Hepatocyte (in vitro differentiated cells): ENCODE measurements around the gene APBA1.

Experiments used
- EZH2 ChIP-seq: fragments of 200-600 bp; sonication (generic); IDR thresholded peaks from 2 replicates; pipeline ENCODE4 v1.6.1; 2016; ENCODE audit warnings: antibody characterized with exemption, mild to moderate bottlenecking, borderline replicate concordance
- TF ChIP-seq, protein P1 (sequence below): fragments of 200-600 bp; sonication (generic); IDR thresholded peaks from 2 replicates; pipeline ENCODE4 v1.5.1; 2016; ENCODE audit warnings: antibody characterized with exemption, mild to moderate bottlenecking; ENCODE audit not compliant: poor library complexity

DNA sequence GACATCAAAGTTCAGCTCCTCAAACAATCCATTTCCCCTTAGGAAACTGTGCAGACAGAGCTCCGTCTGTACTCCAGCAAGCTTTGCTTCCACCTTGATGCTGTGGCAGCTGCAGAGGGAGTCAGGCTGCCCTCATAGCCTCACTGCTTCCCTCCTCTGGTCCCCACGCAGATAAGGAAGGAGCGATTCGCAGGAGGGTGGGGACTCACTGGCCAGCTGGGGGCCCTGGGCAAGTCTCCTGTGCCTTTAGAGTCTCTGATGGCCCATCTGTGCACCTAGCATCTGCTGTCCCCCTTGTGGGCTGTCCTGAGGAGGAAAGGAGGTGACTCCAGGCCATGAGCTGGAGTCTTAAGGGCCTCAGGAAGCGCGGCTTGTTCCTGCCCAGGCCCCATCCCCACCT lies 225.7 kb downstream of the APBA1 start:
- TF ChIP-seq, protein P1, sequence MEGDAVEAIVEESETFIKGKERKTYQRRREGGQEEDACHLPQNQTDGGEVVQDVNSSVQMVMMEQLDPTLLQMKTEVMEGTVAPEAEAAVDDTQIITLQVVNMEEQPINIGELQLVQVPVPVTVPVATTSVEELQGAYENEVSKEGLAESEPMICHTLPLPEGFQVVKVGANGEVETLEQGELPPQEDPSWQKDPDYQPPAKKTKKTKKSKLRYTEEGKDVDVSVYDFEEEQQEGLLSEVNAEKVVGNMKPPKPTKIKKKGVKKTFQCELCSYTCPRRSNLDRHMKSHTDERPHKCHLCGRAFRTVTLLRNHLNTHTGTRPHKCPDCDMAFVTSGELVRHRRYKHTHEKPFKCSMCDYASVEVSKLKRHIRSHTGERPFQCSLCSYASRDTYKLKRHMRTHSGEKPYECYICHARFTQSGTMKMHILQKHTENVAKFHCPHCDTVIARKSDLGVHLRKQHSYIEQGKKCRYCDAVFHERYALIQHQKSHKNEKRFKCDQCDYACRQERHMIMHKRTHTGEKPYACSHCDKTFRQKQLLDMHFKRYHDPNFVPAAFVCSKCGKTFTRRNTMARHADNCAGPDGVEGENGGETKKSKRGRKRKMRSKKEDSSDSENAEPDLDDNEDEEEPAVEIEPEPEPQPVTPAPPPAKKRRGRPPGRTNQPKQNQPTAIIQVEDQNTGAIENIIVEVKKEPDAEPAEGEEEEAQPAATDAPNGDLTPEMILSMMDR = no peak
- TF ChIP-seq EZH2 = no peak
